SW 1271 (cell line): ENCODE results near the gene SORCS3.

Experiments
- DNase-seq, 2 experiments: peaks; one replicate each; lab custom pipeline; 2025; lab: John Stamatoyannopoulos, UW

The SORCS3 gene

GRCh38 chr10:105112862-105113261 is 471.8 kb downstream of the SORCS3 start:
- DNase-seq, result no peak

GRCh38 chr10:105113666-105114065 is 472.6 kb downstream of the SORCS3 start:
- DNase-seq, result no peak

GRCh38 chr10:105121743-105122142 is 480.7 kb downstream of the SORCS3 start:
- no peak for DNase-seq

GRCh38 chr10:105128111-105128510 is 487.0 kb downstream of the SORCS3 start:
- no peak for DNase-seq

- no peak for DNase-seq
Measured at GRCh38 chr10:105138358-105138757, 497.3 kb downstream of the SORCS3 start.

GRCh38 chr10:105139363-105139896 is 498.3 kb downstream of the SORCS3 start:
- DNase-seq, result no peak

- no peak for DNase-seq
Measured at GRCh38 chr10:105140600-105140999, 499.5 kb downstream of the SORCS3 start.

GRCh38 chr10:105145711-105146110 is 504.6 kb downstream of the SORCS3 start:
- no peak for DNase-seq

GRCh38 chr10:105146436-105146835 is 505.3 kb downstream of the SORCS3 start:
- no peak for DNase-seq

- no peak for DNase-seq
Measured at GRCh38 chr10:105148456-105148855, 507.4 kb downstream of the SORCS3 start.

- no peak for DNase-seq
Measured at GRCh38 chr10:105148921-105149320, 507.8 kb downstream of the SORCS3 start.

GRCh38 chr10:105149371-105149891 is 508.3 kb downstream of the SORCS3 start:
- no peak for DNase-seq

GRCh38 chr10:105150259-105150880 is 509.3 kb downstream of the SORCS3 start:
- no peak for DNase-seq

- no peak for DNase-seq
Measured at GRCh38 chr10:105154736-105155135, 513.6 kb downstream of the SORCS3 start.

- no peak for DNase-seq
Measured at GRCh38 chr10:105159268-105159667, 518.2 kb downstream of the SORCS3 start.

GRCh38 chr10:105161149-105161548 is 520.1 kb downstream of the SORCS3 start:
- no peak for DNase-seq

- no peak for DNase-seq
Measured at GRCh38 chr10:105161767-105162166, 520.7 kb downstream of the SORCS3 start.

GRCh38 chr10:105170521-105170920 is 529.4 kb downstream of the SORCS3 start:
- DNase-seq, result no peak

GRCh38 chr10:105171945-105172344 is 530.9 kb downstream of the SORCS3 start:
- DNase-seq, result no peak

- no peak for DNase-seq
Measured at GRCh38 chr10:105181626-105182025, 540.5 kb downstream of the SORCS3 start.

GRCh38 chr10:105183536-105183935 is 542.4 kb downstream of the SORCS3 start:
- no peak for DNase-seq

- DNase-seq, result no peak
Measured at GRCh38 chr10:105185161-105185560, 544.1 kb downstream of the SORCS3 start.

GRCh38 chr10:105187243-105187642 is 546.2 kb downstream of the SORCS3 start:
- no peak for DNase-seq
